K562 (cell line): ENCODE data around the gene GABRD. TPM values are rescaled to one million over a fixed set of nuclear protein-coding genes. Genes with fewer than 3 reads are reported as not detected.

Experiments used
- ATAC-seq: fragments of 200-7000 bp; cut with Tn5 transposase; 3 replicates; pipeline ENCODE4 v1.9.1; 2020; ENCODE audit warnings: moderate library complexity
- BruUV-seq: library from RNA; stranded (reverse); fragments of 400-500 nt; replicated peaks from 2 replicates; lab custom pipeline; 2021; lab: Mats Ljungman, UMichigan
- CTCF ChIA-PET: fragments of 300-600 bp; formaldehyde crosslinking; extraction: SDS; loops from one replicate; lab custom pipeline; 2021; ENCODE audit warnings: low intra/inter-chr PET ratio; lab: Yijun Ruan, JAX
- POLR2A ChIA-PET: fragments of 300-600, 350-650 bp; sonication (Branson Sonifier 250); formaldehyde crosslinking; extraction: SDS; loops from one replicate; lab custom pipeline; 2021; ENCODE audit warnings: antibody characterized with exemption, inconsistent platforms; lab: Yijun Ruan, JAX
- DNase-seq, 4 experiments: peaks; one replicate each; pipeline versions ENCODE4 v3.0.0 to v3.0.0-alpha.2; 2011 to 2018; ENCODE audit warnings: low spot score in 3 of 4, mixed read lengths in 3 of 4; ENCODE audit errors: extremely low read depth in 1 of 4
- FAIRE-seq: peaks from 2 replicates; lab custom pipeline; 2011; peaks lifted over from hg19 to GRCh38; lab: Jason Lieb, UNC
- H2AFZ ChIP-seq: 2 replicates; pipeline ENCODE4 v1.6.0; 2011; ENCODE audit warnings: low read depth, low read length, control low read depth, inconsistent platforms
- H3K27ac ChIP-seq: fragments of 200-600 bp; 3 replicates; pipeline ENCODE4 v1.8.0; 2011; ENCODE audit warnings: low read depth, mild to moderate bottlenecking, control low read depth, inconsistent platforms, low read length, moderate library complexity, mixed read lengths; ENCODE audit errors: extremely low read depth
- H3K27me3 ChIP-seq, 2 experiments: fragments of 300-600 bp in 1 of 2; 2 replicates in 1 of 2; 3 replicates in 1 of 2; pipeline versions ENCODE4 v1.6.0 to v1.8.0; 2011; ENCODE audit warnings: inconsistent platforms in 2 of 2, low read length in 2 of 2, mild to moderate bottlenecking in 1 of 2, mixed read lengths in 1 of 2, moderate library complexity in 1 of 2; ENCODE audit not compliant: control insufficient read depth in 2 of 2, insufficient read depth in 2 of 2
- H3K36me3 ChIP-seq: fragments of 300-600 bp; 3 replicates; pipeline ENCODE4 v1.8.0; 2011; ENCODE audit warnings: mild to moderate bottlenecking, low read length, inconsistent platforms; ENCODE audit not compliant: control insufficient read depth, insufficient read depth
- H3K4me1 ChIP-seq, 2 experiments: fragments of 200-600 bp in 1 of 2; replicated peaks in 1 of 2; 2 replicates in 1 of 2; 3 replicates in 1 of 2; pipeline versions ENCODE4 v1.5.1 to v1.8.0; 2011; ENCODE audit warnings: inconsistent platforms in 2 of 2, low read length in 2 of 2, mild to moderate bottlenecking in 1 of 2, mixed read lengths in 1 of 2, moderate library complexity in 1 of 2; ENCODE audit not compliant: control insufficient read depth in 2 of 2, insufficient read depth in 2 of 2
- H3K4me2 ChIP-seq: 2 replicates; pipeline ENCODE4 v1.6.1; 2011; ENCODE audit warnings: low read length, control low read depth, inconsistent platforms, mixed read lengths; ENCODE audit not compliant: insufficient read depth
- H3K4me3 ChIP-seq: fragments of 200-600 bp; sonication (generic), shearing (Covaris generic); 2 replicates; pipeline ENCODE4 v1.5.1; 2016; ENCODE audit warnings: control low read depth, inconsistent platforms
- H3K79me2 ChIP-seq: fragments of 200-600 bp; 3 replicates; pipeline ENCODE4 v1.8.0; 2011; ENCODE audit warnings: low read length, inconsistent platforms; ENCODE audit not compliant: control insufficient read depth, insufficient read depth
- H3K9ac ChIP-seq, 2 experiments: 2 replicates each; pipeline versions ENCODE4 v1.6.0 to v1.6.1; 2011; ENCODE audit warnings: low read depth in 2 of 2, low read length in 2 of 2, control low read depth in 1 of 2, inconsistent platforms in 1 of 2, mild to moderate bottlenecking in 1 of 2, mixed read lengths in 1 of 2; ENCODE audit not compliant: insufficient read depth in 1 of 2
- H3K9me1 ChIP-seq: one replicate; pipeline ENCODE4 v1.6.0; 2011; ENCODE audit warnings: inconsistent platforms, mild to moderate bottlenecking, low read length, moderate library complexity; ENCODE audit not compliant: control insufficient read depth, insufficient read depth
- H3K9me3 ChIP-seq: replicated peaks from 2 replicates; pipeline ENCODE4 v1.5.1; 2011; ENCODE audit warnings: low read depth, low read length, inconsistent platforms; ENCODE audit not compliant: control insufficient read depth, insufficient read depth
- H4K20me1 ChIP-seq: replicated peaks from 2 replicates; pipeline ENCODE4 v1.6.1; 2011; ENCODE audit warnings: low read length, inconsistent platforms, mixed read lengths; ENCODE audit not compliant: control insufficient read depth, insufficient read depth
- CC2D1A ChIP-seq: fragments of 450-650 bp; IDR thresholded peaks from 2 replicates; pipeline ENCODE4 v1.6.1; 2017; ENCODE audit warnings: mild to moderate bottlenecking
- CEBPZ ChIP-seq: fragments of 150-350 bp; IDR thresholded peaks from 2 replicates; pipeline ENCODE4 v1.6.1; 2014; ENCODE audit warnings: low read depth, mild to moderate bottlenecking, low read length, borderline replicate concordance
- PHF21A ChIP-seq: fragments of 450-650 bp; IDR thresholded peaks from 2 replicates; pipeline ENCODE4 v1.6.1; 2017; ENCODE audit warnings: low read depth, borderline replicate concordance
- TSC22D4 ChIP-seq: fragments of 450-650 bp; IDR thresholded peaks from 2 replicates; pipeline ENCODE4 v1.6.1; 2016; ENCODE audit warnings: missing genetic modification characterization, missing biosample characterization, control low read depth
- XRCC4 ChIP-seq: IDR thresholded peaks from one replicate; pipeline ENCODE4 v1.6.1; 2011; ENCODE audit not compliant: insufficient read depth, insufficient read length; ENCODE audit errors: extremely low read depth
- ZBTB7A ChIP-seq: IDR thresholded peaks from 2 replicates; pipeline ENCODE4 v1.6.1; 2011; ENCODE audit warnings: low read depth, mild to moderate bottlenecking, low read length, moderate library complexity, borderline replicate concordance; ENCODE audit not compliant: control insufficient read depth
- ZNF224 ChIP-seq: sonication (generic); formaldehyde crosslinking; IDR thresholded peaks from 2 replicates; pipeline ENCODE4 v1.8.0; 2022; ENCODE audit warnings: mild to moderate bottlenecking, missing genetic modification reagents
- ZNF280A ChIP-seq: fragments of 450-650 bp; IDR thresholded peaks from 2 replicates; pipeline ENCODE4 v1.6.1; 2018; ENCODE audit warnings: mild to moderate bottlenecking, low read depth; ENCODE audit not compliant: partially characterized antibody
- ZNF282 ChIP-seq: sonication (generic); formaldehyde crosslinking; IDR thresholded peaks from 2 replicates; pipeline ENCODE4 v1.8.1; 2023; ENCODE audit warnings: missing genetic modification reagents
- WGBS: fragments of 100-300 bp; shearing (Covaris generic); methylation state at CpG from one replicate; pipeline ENCODE4 v1.1.6; 2016; ENCODE audit warnings: low coverage, mixed read lengths; ENCODE audit not compliant: insufficient coverage; ENCODE audit errors: missing lambda C conversion rate; 5-methylcytosine and 5-hydroxymethylcytosine counted together
- in situ Hi-C: fragments of 300-500 bp; cut with MboI; formaldehyde crosslinking; loops from 4 replicates; pipeline ENCODE4 v1.15.0; 2018; ENCODE audit warnings: inconsistent platforms, mixed read lengths
- intact Hi-C: fragments of 100-400 bp; cut with micrococcal nuclease; formaldehyde crosslinking; loops from 2 replicates; pipeline ENCODE4 v1.14.2; 2022
- polyA plus RNA-seq, 8 experiments: library from polyadenylated mRNA; depleted of rRNA in 4 of 8; stranded (reverse) in 5 of 8; unstranded in 3 of 8; fragments of >200 nt; fragmentation: Nextera tagmentation in 2 of 8; fragmentation: Illumina TruSeq in 1 of 8; extraction: Ambion mirVana in 2 of 8; extraction: Trizol in 1 of 8; gene quantifications; 2 replicates each; pipeline versions ENCODE4 v1.2.1 to v1.2.3, GENCODE V29; 2011 to 2014; ENCODE audit warnings: inconsistent platforms in 1 of 8, missing spikeins in 1 of 8
- total RNA-seq, 7 experiments: library from RNA; depleted of rRNA in 6 of 7; stranded (reverse); fragments of >200 nt in 6 of 7; fragmentation: Illumina TruSeq in 2 of 7; extraction: Trizol in 2 of 7; gene quantifications; 2 replicates each; pipeline versions ENCODE4 v1.2.1 to v1.2.3, GENCODE V29; 2011 to 2021; ENCODE audit warnings: low replicate concordance in 1 of 7

GABRD gene
- total and polyA plus RNA-seq, 9 of the 15 experiments (the other 6 are each of a cell fraction or from before 2014, with no cell fraction given), result 0.07 TPM; not detected in 8

- no peak for FAIRE-seq
- Histone ChIP-seq H3K9me1 (no peaks in the 10 kb centered on the region), H3K36me3 (no peaks in the 10 kb centered on the region), H3K27ac (no peak overlapping the region), H3K9ac (no peak overlapping the region), H3K4me1 (peaks cover 0 to 24% of the 10 kb centered on the region in 2 experiments; a peak in 2 of 5 replicates), H4K20me1 (peaks cover 23% of the 10 kb centered on the region; the same call in 1 of the 2 replicates), H3K9me3 (no peaks in the 10 kb centered on the region), H3K79me2 (no peaks in the 10 kb centered on the region), H3K4me2 (no peak overlapping the region), H3K27me3 (peaks cover 79 to 94% of the 10 kb centered on the region in 2 experiments), H3K4me3 (no peak overlapping the region), H2AFZ (no peak overlapping the region)
- ATAC-seq, result no peak
- ChIA-PET CTCF (no interaction called here), POLR2A (interaction anchor here (0.7 to 1.0 kb wide), 2 partner anchors 23 to 32 kb away, joined by 3 read pairs; no protein-coding TSS in a partner anchor)
- no peak for DNase-seq
- WGBS, result 0% methylated on average over 11 of the region's 11 CpGs
- intact Hi-C loops, result no loop called here
- in situ Hi-C loops, result no loop called here
- no peak for TF ChIP-seq PHF21A
- no peak for TF ChIP-seq XRCC4
- no peak for TF ChIP-seq ZNF280A
- TF ChIP-seq TSC22D4 (tag), result no peak
- no peak for TF ChIP-seq ZNF224 (CRISPR knock-in tag)
- TF ChIP-seq CC2D1A, result no peak
- TF ChIP-seq ZBTB7A, result no peak
- no peak for TF ChIP-seq CEBPZ
- no peak for TF ChIP-seq ZNF282 (CRISPR knock-in tag)
- BruUV-seq, result no TSS peak
These were observed 1.1 kb downstream of the GABRD start for GRCh38 chr1:2020310-2020655.
